ENCODE results near the gene ARHGAP15.

DNA sequence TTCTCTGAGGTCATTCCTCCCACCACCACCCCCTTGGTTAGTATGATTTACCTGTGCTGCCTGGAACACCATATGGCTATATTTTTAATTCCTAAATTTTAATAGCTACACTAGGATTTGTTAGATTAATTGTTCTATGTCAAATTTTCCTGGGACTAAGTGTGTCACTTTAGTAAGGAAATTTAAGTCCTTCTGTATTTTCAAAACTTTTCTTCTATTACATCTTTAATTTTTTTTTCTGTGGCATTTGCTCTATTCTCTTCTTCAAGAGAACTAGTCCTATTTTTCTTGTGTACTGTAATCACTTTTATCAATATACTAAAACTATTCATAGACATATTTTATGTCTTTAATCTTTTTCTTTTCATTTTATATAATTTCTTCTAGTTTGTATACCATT, 456.9 kb downstream of the ARHGAP15 start:
- TF ChIP-seq POLR2AphosphoS5 (IDR thresholded peaks at IDR 0.05) (no peak), POLR2A (IDR thresholded peaks at IDR 0.05) (no peak)
